Midbrain (tissue), 1 donor: Measurements from ENCODE around the gene MATN4.

ENCODE experiments used
- DNase-seq: peaks from one replicate; lab custom pipeline; 2025; lab: John Stamatoyannopoulos, UW

MATN4 gene

GRCh38 chr20:45248609-45249008, 59.5 kb downstream of the MATN4 start:
- DNase-seq, result no peak

DNA sequence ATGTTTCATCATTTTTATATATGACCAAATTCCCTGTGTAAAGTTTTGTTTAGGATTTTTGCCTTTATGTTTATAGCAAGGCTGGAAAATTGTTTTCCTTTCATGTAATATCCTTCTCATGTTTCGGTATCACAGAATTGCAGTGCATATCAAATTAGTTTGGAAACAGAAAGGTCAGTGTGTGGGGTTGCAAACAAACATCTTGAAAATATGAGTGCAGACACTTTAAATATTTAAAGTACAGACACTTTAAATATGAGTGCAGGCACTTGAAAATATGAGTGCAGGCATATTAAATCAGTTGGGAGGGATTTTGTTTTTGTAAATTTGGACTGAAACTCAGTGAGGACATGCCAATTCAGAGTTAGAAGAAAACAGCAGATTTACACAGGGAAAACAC, 60.2 kb downstream of the MATN4 start:
- no peak for DNase-seq

DNA sequence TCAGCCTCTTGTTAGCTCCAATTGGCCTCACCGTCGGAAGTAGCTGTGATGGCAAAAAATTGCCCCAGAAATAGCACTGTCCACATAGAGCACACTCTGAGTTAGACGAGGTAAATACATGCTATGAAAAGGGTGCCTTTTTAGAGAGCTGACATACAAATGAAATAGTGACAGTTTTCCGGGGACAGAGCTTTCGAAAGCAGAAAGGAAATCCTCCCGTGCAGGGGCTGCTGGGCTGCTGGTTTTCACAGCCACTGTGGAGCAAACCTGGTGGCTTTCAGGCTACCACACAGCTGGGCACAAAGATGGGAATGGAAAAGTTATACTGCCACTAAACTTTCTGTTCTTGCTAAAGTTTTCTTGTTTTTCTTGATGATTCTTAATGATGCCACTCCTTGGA, 62.0 kb downstream of the MATN4 start:
- DNase-seq, result no peak
